OCI-LY3 (cell line): Measurements from ENCODE around the gene SCNN1A.

Source experiments
- CTCF ChIP-seq: fragments of 200-600, 300-600 bp; sonication (generic); IDR thresholded peaks from 2 replicates; pipeline ENCODE4 v1.5.1; 2014; ENCODE audit warnings: antibody characterized with exemption, low read length, low read depth
- EZH2phosphoT487 ChIP-seq: fragments of 200-600 bp; shearing (Covaris generic); IDR thresholded peaks from 2 replicates; pipeline ENCODE4 v1.6.1; 2018; ENCODE audit warnings: antibody characterized with exemption, mixed run types, low read depth

DNA sequence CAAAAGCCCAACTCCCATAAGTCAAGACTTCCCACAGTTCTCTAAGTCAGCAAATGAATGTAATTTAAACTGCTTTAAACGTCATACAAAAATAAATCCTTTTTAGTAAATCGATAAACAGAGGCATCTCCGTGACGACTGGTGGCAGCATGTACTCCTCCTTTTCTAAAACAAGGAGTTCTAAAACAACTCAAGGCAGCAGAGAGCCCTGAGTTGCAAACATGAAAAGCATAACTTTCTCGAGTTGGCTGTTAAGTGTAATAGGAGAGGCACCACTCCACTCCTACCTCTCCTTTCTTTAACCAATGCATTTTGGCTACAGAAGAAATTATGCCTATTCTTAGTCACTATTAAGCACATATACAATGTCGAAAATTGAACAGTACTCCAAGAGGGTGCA lies 30.6 kb upstream of the SCNN1A start:
- TF ChIP-seq CTCF (no peak), EZH2phosphoT487 (no peak)
